GM12801 (cell line): ENCODE data around the gene NEMP1.

Experiments
- CTCF ChIP-seq: IDR thresholded peaks from one replicate; pipeline ENCODE4 v1.5.1; 2011; ENCODE audit warnings: control low read depth; ENCODE audit not compliant: insufficient read length; ENCODE audit errors: extremely low read depth

Gene NEMP1

GRCh38 chr12:57029457-57029856 is 49.1 kb downstream of the NEMP1 start:
- TF ChIP-seq CTCF = no peak

GRCh38 chr12:57027805-57028153 is 50.8 kb downstream of the NEMP1 start:
- no peak for TF ChIP-seq CTCF

GRCh38 chr12:57027011-57027804 is 51.4 kb downstream of the NEMP1 start:
- no peak for TF ChIP-seq CTCF

GRCh38 chr12:57025196-57025595 is 53.4 kb downstream of the NEMP1 start:
- no peak for TF ChIP-seq CTCF

- no peak for TF ChIP-seq CTCF
These were observed 58.4 kb downstream of the NEMP1 start for GRCh38 chr12:57019983-57020719.

- no peak for TF ChIP-seq CTCF
These were observed 59.7 kb downstream of the NEMP1 start for GRCh38 chr12:57018906-57019305.

GRCh38 chr12:57016348-57016747 is 62.2 kb downstream of the NEMP1 start, which contains the start of gene TAC3:
TSS of gene TAC3 (minus strand) at chr12:57016529. CDS start at chr12:57015797, 732 bp downstream.
- TF ChIP-seq CTCF = no peak
